Endothelial cell of umbilical vein (primary cell): Measurements from ENCODE around the gene LIPM.

Source experiments
- GATA2 ChIP-seq: IDR thresholded peaks from 2 replicates; pipeline ENCODE4 v1.7.0; 2011; ENCODE audit warnings: low read depth, mild to moderate bottlenecking, moderate library complexity, mixed read lengths, low read length; ENCODE audit not compliant: insufficient read length, insufficient read depth
- MYC ChIP-seq: IDR thresholded peaks from one replicate; pipeline ENCODE4 v1.6.1; 2011; ENCODE audit warnings: mild to moderate bottlenecking, low read depth, low read length
- POLR2A ChIP-seq: IDR thresholded peaks from 2 replicates; pipeline ENCODE4 v1.6.1; 2012; ENCODE audit warnings: low read depth, mild to moderate bottlenecking, control low read depth, low read length
- TF ChIP-seq, protein P1 (sequence below), 2 donors: IDR thresholded peaks; 1 replicate in 1 of 2; 2 replicates in 1 of 2; pipeline ENCODE4 v1.5.1; 2011; ENCODE audit warnings: low read length in 2 of 2, mild to moderate bottlenecking in 2 of 2, moderate library complexity in 2 of 2, control low read depth in 1 of 2, inconsistent platforms in 1 of 2, low read depth in 1 of 2; ENCODE audit not compliant: insufficient read depth in 1 of 2; ENCODE audit errors: extremely low read depth in 1 of 2

DNA sequence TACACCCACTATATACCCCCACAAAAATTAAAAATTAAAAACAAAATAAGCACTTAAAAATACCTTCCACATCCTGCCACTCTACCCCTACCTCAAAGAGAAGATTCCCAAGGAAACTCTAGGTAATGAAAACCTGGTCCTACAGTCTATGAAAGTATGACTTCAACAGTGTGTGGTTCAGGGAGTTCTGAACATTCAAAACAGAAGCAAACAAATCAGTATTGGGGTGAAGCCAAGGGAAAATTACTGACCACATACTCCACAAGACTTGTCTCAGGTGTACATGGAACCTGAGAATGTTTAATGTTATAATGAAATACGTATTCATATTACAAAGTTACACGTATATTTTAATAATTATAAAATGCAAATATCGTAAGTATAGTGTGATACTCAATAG lies 20.3 kb upstream of the LIPM start:
- TF ChIP-seq, protein P1, sequence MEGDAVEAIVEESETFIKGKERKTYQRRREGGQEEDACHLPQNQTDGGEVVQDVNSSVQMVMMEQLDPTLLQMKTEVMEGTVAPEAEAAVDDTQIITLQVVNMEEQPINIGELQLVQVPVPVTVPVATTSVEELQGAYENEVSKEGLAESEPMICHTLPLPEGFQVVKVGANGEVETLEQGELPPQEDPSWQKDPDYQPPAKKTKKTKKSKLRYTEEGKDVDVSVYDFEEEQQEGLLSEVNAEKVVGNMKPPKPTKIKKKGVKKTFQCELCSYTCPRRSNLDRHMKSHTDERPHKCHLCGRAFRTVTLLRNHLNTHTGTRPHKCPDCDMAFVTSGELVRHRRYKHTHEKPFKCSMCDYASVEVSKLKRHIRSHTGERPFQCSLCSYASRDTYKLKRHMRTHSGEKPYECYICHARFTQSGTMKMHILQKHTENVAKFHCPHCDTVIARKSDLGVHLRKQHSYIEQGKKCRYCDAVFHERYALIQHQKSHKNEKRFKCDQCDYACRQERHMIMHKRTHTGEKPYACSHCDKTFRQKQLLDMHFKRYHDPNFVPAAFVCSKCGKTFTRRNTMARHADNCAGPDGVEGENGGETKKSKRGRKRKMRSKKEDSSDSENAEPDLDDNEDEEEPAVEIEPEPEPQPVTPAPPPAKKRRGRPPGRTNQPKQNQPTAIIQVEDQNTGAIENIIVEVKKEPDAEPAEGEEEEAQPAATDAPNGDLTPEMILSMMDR (IDR thresholded peaks at IDR 0.05; ENCODE audit: extremely low read depth in 1 of 2, insufficient read depth in 1 of 2, low read depth in 1 of 2, low read length in 2 of 2) = no peak
- TF ChIP-seq MYC (no peak), GATA2 (no peak), POLR2A (no peak)
